Activated T-cell treated with anti-CD3 and anti-CD28 coated beads for 48 hours (primary cell): ENCODE data around the gene FAM9B.
"Not testable (repeated sequence)": the region's sequence is repeated elsewhere in the genome, so short reads cannot be mapped to it uniquely, and the experiment has no call there.

Source experiments
- DNase-seq: peaks from one replicate; pipeline ENCODE4 v3.0.0-alpha.2; 2020; ENCODE audit warnings: low read depth

The FAM9B gene

DNA sequence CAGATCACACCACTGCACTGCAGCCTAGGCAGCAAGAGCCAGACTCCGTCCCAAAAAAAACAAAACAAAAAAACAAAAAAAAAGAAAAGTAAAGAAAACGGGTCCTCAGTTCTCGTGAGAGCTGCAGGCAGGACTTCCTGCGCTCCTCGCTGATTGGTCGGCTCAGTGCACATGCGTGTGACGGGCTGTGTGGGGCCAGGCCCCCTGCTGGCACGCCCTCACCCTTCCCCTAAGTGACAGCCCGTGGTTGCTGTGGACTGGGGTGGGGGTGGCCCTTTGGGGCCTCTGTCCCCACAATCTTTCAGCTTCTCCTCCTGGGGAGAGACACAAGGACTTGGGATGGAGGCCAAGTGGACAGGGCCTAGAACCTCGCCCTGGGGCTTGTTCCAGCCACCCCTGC is at the start of gene FAM9B:
TSS of gene FAM9B (minus strand) at position 139 of the 400 bp plus-strand sequence. CDS start 1,141 bp downstream, outside the sequence.
- no peak for DNase-seq

DNA sequence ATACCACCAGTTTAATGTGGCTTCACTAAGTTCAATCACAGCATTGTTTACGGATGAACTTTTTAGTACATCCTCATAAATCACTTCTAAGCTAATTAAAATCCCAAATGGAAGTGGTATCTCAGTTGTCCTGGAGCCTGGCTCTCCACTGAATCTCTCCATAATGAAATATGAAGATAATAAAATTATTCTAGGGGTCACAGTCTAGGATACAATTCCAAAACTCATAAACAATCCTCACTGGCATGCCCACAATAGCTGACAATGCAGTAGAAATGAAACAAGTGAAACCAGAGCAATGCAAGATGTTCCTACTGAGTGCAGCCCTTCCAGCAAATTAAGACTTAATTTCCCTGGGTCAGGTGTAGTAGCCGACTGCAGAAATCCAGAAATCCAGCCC is 47.3 kb upstream of the FAM9B start:
- no peak for DNase-seq

- no peak for DNase-seq
Measured at GRCh38 chrX:9074326-9074725, 40.4 kb upstream of the FAM9B start.

- DNase-seq = no peak
Measured at GRCh38 chrX:9072281-9072680, 38.4 kb upstream of the FAM9B start.

- no peak for DNase-seq
Measured at GRCh38 chrX:9071031-9071650, 37.2 kb upstream of the FAM9B start.

DNA sequence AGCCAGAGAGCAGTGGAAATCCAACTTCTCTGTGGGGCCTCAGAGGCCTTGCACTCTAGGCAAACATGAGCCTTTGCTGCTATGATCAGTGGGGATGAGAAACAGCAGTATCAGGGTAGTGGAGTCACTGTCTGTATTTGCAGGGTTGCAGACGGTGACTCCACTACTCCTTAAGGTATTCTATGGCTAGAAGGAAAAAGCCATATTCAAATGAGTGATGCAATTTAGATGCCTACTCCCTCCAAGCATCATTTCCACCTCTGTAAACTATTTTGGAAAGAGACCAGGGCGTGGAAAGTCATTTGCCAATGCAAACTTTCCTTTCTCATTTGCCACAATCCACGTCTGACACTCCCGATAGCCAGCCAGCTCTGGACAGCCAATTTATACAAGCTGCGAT is 35.6 kb upstream of the FAM9B start:
- no peak for DNase-seq

GRCh38 chrX:9064694-9065093 is 30.8 kb upstream of the FAM9B start:
- no peak for DNase-seq

GRCh38 chrX:9062641-9063040 is 28.7 kb upstream of the FAM9B start:
- no peak for DNase-seq

DNA sequence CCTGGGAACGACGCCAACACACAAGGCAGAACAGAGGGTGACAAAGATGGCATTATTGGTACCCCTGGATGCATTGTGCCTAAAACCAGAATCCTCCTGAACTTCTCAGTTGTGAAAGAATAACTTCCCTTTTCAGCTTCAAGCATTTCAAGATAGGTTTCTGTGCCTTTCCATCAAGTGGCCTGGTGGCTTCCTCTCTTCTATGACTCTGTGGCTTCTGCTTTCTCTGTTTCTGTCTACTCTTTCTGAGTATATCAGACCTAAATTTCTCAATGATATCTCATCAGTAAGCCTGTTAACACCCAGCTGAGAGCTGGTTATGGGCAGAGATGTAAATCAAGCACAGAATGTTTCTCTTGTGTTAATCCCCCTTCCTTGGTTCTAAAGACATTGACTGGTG is 21.4 kb upstream of the FAM9B start:
- no peak for DNase-seq

GRCh38 chrX:9052081-9052480 is 18.2 kb upstream of the FAM9B start:
- no peak for DNase-seq

DNA sequence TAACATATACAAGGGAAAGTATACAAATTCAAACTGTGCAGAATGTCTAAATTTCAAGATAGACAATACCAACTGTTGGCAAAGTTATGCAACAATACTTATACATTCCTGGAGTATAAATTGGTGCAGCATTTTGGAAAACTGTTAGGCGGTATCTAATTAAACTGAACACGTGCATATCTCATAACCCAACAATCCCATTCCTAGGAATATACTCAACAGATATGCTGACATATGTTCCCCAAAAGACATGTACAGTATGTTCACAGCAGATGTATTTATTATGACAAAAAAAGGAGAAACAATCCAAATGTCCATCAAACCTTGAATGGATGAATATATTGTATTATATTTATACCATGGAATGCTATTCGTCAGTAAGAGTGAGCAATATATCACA is 16.4 kb upstream of the FAM9B start:
- no peak for DNase-seq

DNA sequence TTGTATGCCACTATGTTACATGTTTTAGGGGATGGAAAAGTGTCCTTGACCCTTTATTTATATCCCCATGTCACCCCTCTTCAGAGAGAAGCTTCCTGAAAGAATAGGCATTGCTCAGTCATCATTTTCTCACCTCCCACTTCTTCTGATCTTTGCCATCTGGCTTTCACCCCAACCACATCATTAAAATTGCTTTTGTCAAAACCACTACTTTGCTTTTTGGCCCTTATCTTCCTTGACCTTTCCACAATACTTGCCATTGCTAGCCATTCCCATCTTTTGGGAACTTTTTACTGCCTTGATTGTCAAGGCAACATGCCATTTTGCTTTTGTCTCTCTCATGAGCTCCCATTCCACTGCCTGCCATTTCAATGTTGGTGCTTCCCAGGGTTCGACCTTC is 14.9 kb upstream of the FAM9B start:
- no peak for DNase-seq

DNA sequence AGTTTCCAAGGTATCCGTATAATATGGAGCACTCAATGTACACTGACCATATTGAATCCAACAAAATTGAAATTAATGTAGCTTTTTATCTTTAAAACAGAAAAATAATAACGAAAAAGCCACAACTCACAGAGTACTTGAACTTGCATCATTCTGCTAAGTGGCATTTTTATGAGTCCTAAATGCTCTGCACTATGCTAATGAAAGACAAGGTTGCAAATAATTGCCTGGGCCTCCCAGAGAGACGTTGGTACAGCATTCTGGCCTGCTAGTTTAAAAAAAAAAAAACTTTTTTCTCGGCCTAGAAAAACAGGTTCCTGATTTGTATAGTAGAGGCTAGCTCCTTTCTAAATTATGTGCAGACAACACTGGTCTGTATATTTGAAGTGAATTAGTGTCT is 4.3 kb upstream of the FAM9B start:
- DNase-seq = no peak

DNA sequence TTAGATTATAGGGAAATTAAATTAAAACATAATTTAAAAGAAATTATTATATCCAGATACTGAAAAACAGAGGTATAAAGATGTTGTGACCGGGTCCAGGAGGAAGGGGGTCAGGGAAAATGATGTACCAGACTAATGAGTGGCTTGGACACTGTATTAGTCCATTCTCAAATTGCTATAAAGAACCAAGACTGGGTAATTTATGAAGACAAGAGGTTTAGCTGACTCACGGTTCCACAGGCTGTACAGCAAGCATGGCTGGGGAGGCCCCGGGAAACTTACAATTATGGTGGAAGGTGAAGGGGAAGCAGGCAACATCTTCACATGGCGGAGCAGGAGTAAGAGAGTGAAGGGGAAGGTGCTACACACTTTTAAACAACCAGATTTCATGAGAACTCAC is 3.4 kb upstream of the FAM9B start:
- DNase-seq = no peak

DNA sequence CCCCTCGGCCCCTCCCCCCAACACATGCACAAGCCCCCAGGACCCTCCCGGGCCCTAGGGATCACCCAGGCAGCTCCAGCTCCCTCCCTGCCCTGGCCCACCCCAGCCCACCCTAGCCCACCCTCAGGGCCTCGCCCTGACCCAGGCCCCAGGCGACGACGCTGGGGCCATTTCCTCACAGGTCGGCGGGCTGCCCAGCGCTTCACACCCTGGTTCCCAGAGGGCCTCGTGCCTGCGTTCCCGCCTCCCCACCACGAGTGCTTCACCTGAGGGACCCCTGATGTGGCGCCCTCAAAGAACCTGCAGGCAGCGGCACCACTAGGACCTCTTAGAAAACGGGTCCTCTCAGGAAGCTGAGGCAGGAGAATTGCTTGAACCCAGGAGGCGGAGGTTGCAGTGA is 341 bp downstream of the FAM9B start:
- DNase-seq = no peak

GRCh38 chrX:9033179-9033578 is 748 bp downstream of the FAM9B start:
- DNase-seq = no peak

- no peak for DNase-seq
Measured at GRCh38 chrX:9023293-9023692, 10.6 kb downstream of the FAM9B start.

DNA sequence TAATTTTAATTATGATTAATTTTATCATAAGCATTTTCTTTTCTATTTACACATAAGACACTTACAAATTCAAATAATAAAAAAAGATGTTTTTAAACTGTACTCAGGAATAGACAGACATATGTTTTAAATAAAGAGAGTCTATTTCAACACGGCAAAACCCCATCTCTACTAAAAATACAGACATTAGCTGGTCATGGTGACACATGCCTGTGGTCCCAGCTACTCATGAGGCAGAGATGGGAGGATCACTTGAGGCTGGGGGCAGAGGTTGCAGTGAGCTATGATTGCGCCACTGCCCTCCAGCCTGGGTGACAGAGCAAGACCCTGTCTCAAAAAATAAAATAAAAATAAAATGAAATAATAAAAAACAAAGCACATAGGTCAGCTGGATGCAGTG is 14.8 kb downstream of the FAM9B start:
- no peak for DNase-seq

DNA sequence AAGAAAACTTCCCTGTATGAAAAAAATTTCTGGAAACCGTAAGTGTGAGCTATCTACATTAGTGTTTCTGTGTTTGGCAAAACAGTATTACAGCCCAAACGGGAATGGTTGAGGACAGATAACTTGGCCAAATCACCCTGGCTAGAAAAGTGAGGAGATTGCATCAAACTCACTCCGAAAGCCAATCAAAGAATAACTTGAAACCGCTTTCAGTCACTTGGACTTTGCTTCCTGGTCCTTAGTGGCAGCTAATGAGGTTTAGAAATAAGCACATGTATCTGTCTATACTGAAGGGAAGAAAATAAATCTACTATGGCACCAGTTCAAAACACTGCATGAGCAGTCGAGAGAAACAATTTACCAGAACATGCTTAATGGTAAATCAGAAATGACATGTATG is 15.6 kb downstream of the FAM9B start:
- DNase-seq = not testable (repeated sequence)

GRCh38 chrX:9003041-9003440 is 30.9 kb downstream of the FAM9B start:
- no peak for DNase-seq

DNA sequence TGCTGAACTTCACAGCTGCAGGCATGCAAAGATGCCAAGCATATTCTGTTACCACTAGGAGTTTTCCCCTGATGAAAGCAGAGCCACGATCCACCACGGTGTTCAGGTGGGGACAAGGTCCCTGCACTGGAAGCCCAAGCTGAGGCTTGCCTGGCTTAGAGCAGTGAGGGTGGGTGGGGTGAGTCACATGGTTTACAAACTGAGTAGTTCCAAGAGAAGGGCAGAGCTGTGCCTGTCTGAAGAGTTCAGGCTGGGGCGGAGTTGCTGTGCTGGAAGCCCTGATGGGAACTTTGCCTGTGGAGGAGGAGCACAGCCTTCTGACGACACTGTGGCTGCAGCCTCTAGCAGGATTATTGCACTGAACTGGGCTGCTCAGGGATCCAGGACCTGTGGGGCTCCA is 45.5 kb downstream of the FAM9B start:
- DNase-seq = no peak

GRCh38 chrX:8987672-8988250 is 46.2 kb downstream of the FAM9B start:
- DNase-seq = no peak

DNA sequence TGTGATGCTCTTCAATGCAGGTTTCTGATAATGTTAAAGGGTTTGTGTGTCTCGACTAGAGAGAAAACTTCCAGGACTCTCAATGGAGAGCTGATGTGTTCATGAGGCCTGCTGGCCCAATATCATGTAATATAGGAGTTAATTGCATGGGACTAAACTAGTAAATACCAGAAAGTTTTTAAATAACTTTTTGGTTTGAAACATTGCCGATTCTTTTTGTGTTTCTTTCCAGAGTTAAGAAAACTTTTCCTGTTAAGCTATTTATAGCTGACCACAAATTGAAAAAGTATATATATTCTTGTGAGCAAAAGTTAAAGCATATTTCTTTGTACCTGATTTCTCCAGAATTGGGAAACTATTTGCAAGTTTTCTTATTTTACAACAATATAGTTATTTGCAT is 49.7 kb downstream of the FAM9B start:
- DNase-seq = no peak

- DNase-seq = no peak
Measured at GRCh38 chrX:8981723-8982122, 52.2 kb downstream of the FAM9B start.
